Esophagus mucosa (tissue), 1 donor: ENCODE data around the gene ZNF689. TPM values are rescaled to one million over a fixed set of nuclear protein-coding genes. Genes with fewer than 3 reads are reported as not detected.
A peak's percentile ranks its signal among the peaks of the same experiment; 100 is the strongest.
"Not testable (repeated sequence)": the region's sequence is repeated elsewhere in the genome, so short reads cannot be mapped to it uniquely, and the experiment has no call there.

Experiments
- ATAC-seq: fragments of 200-7000 bp; cut with Tn5 transposase; one replicate; pipeline ENCODE4 v1.9.1; 2020
- total RNA-seq: library from RNA; stranded (reverse); gene quantifications from one replicate; pipeline ENCODE4 v1.2.4, GENCODE V29; 2023
- donor health status: DM: yes; HTN: yes; CAD: no.

Gene ZNF689
- total RNA-seq, 1 donor from 2014 or later, result 2.8 TPM

DNA sequence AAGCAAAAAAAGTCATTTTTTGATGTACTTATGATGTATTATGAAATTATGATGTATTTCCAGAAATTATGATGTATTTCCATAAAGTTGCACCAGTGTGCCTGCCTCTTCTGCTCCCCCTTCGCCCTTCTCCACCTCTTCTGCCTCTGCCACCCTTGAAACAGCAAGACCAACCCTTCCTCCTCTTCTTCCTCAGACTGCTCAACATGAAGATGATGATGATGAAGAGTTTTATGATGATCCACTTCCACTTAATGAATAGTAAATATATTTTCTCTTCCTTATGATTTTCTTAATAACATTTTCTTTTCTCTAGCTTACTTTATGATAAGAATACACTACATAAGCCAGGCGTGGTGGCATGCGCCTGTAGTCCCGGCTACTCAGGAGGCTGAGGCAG, 17.3 kb downstream of the ZNF689 start:
- ATAC-seq, result no peak

DNA sequence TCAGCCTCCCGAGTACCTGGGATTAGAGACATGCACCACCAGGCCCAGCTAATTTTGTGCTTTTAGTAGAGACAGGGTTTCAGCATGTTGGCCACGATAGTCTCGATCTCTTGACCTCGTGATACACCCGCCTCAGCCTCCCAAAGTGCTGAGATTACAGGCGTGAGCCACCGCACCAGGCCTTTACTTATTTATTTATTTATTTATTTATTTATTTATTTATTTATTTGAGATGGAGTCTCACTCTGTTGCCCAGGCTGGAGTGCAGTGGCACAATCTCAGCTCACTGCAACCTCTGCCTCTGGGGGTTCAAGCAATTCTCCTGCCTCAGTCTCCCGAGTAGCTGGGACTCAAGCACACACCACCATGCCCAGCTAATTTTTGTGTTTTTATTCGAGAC, 19.3 kb downstream of the ZNF689 start:
- ATAC-seq, result not testable (repeated sequence)

DNA sequence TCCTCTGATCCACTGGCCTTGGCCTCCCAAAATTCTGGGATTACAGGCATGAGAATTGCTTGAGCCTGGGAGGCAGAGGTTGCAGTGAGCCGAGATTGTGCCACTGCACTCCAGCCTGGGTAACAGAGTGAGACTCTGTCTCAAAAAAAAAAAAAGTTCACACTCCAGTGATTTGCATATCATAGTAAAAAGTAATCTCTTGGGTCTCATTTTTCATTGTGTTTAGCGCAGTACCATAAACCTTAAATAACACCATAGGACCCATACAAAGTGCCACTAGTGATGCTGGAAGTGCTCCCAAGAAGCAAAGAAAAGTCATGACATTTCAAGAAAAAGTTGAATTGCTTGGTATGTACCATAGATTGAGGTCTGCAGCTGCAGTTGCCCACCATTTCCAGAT, 20.6 kb downstream of the ZNF689 start:
- ATAC-seq, result not testable (repeated sequence)

DNA sequence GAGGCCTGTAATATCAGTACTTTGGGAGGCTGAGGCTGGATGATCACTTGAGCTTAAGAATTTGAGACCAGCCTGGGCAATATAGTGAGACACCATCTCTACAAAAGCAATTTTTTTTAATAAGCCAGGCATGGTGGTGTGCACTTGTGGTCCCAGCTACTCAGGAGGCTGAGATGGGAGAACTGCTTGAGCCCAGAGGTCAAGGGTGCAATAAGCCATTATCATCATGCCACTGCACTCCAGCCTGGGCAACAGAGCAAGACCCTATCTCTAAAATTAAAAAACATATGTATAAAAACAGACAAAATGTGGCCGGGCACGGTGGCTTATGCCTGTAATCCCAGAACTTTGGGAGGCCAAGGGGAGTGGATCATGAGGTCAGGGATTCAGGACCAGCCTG, 21.5 kb downstream of the ZNF689 start:
- ATAC-seq, result no peak

DNA sequence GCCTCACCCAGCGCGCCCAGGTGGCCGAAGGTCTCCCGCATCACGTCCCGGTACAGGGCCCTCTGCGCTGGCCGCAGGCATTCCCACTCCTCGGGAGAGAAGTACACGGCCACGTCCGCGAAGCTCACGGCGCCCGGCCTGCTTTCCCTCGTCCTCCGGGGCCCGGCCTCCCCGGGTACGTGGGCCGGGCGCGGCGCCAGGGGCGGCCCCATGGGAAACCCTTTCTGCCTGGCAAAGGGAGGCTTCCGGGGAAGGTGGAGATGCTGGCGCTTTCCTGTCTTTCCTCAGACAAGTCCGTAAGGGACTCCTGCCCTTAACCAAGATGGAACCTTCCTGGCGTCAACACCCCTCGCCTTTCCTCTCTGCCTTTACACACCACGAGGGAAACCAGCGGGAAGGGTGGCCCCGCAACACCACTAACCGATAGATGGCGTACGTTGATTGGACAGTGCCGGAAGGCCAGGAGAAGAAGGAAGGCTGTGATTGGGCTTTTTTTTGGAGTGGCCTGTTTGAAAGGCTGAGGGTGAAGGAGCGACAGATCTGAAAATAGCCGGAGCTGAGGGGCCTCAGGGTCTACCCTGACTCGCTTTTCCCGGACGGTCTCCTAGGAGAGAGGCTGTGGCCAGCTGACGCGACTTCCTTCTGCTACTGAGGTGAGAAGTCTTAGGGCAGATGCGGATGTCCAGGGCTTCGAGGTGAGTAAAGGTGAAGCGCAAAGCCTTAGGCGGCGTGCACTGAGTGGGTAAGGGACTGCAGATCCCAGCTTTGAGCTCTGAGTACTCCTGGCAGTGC, 24.6 kb downstream of the ZNF689 start, which contains the start of gene ZNF785:
TSS of gene ZNF785 (minus strand) at position 298 of the 792 bp plus-strand sequence. CDS start at position 212, 86 bp downstream.
- peak; percentile 99 for ATAC-seq

DNA sequence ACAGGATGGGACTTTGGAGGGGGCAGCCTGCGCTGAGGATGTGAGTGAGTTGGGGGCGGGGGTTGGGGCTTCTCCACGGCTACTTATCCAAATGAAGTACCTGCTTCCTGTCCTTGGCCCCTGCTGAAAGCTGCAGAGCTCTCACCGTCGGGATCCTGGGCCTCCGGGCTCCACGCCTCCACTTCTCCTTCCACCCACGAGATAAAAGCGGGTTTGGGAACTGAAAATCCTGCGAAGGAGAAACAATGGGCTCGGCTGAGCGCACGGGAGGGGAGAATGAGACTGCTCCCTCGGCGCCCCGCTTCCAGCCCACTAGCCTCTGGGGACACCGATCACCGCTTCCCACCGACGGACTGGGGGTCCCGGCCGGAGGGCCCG, 25.2 kb downstream of the ZNF689 start:
- ATAC-seq, result no peak

DNA sequence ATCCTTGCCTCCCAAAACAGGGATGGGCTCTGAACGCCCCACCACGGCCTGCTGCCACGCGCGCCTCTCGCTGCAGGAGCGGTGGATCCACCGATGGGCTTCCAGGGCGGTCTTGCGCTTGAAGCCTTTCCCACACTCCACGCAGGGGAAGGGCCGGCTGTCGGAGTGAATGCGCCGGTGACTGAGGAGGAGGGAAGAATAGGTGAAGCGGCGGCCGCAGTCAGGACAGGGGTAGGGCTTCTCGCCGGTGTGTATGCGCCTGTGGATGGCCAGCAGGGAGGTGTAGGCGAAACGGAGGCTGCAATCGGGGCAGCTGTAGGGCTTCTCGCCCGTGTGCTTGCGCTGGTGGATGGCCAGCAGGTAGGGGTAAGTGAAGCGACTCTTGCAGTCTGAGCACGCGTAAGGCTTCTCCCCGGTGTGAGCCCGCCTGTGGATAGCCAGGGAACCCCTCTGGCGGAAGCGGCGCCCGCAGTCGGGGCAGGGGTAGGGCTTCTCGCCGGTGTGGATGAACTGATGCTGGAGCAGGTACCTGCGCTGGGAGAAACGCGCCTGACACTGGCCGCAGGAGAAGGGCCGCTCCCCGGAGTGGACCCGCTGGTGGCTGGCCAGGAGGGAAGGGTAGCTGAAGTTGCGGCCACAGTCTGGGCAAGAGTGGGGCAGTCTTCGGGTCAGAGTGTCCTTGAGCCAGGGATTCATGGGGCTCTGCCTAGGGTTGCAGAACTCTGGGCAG, 27.4 kb downstream of the ZNF689 start:
- no peak for ATAC-seq

DNA sequence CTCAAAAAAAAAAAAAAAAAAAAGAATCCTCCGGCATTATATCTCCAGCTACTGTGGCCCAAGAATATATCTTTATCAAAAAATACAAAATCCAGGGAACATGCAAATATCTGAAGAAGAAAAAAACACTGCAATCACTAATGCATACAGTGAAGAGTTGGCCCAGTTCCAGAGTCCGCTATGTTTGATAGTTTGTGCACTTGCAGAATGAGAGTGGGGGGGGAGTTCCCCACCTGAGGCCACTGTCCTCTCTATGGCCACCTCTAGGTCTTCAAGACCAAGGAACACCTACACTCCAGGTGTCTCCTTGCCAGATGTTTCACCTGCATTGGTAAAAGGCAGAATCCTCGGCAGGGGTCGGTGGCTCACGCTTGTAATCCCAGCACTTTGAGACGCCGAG, 28.7 kb downstream of the ZNF689 start:
- no peak for ATAC-seq

DNA sequence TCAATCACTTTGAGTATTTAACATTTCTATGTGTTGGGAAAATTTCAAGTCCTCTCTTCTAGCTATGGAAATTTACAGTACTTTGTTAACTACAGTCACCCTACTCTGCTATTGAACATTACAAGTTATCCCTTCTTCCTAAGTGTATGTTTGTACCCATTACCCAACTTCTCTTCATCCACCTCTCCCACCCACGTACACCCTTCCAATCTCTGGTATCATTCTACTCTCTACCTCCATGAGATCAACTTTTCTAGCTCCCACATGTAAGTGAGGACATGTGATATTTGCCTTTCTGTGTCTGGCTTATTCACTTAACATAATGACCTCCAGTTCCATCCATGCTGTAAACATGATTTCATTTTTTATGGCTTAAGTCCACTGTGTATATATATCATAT, 35.5 kb downstream of the ZNF689 start:
- no peak for ATAC-seq

DNA sequence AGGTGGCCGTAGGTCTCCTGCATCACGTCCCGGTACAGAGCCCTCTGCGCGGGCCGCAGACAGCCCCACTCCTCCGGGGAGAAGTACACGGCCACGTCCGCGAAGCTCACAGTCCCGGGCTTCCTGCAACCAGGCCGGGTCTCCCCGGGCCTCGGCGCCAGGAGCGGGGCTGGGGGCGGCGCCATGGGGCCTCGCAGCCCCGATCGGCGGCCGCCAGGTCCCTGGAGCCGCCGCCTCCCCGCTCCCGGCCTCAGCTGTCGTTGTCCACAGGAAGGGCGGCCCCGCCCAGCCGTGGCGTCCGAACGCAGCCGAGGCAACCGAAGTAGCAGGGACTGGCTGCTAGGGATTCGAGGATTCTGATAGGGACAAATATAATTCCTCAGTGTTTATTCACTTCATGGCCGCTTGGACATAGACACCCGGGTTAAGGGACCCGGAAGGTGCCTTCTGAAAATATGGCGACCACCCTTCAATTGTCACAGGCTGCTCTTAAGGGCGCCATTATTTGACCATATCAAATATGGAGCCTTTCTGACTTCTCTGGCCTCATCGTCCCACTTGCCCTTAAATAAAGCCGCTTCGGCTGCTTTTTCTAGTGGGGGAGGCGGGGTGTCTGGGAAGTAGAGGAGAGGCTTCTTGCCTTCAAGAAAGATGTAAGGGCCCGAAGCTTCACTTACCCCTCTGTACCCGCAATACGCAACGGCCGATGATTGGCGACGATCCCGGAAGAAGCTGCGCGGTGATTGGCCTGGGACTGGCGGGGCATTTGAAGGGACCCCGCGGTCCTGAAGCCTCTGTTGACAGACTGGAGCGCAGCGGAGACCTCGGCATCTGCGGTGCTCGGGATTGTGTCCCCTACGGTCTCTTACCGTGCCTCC, 38.5 kb downstream of the ZNF689 start, which contains the start of gene ZNF688:
TSS of gene ZNF688 (minus strand) at position 270 of the 878 bp plus-strand sequence. CDS start at position 185, 85 bp downstream.
- ATAC-seq, result peak; percentile 78

DNA sequence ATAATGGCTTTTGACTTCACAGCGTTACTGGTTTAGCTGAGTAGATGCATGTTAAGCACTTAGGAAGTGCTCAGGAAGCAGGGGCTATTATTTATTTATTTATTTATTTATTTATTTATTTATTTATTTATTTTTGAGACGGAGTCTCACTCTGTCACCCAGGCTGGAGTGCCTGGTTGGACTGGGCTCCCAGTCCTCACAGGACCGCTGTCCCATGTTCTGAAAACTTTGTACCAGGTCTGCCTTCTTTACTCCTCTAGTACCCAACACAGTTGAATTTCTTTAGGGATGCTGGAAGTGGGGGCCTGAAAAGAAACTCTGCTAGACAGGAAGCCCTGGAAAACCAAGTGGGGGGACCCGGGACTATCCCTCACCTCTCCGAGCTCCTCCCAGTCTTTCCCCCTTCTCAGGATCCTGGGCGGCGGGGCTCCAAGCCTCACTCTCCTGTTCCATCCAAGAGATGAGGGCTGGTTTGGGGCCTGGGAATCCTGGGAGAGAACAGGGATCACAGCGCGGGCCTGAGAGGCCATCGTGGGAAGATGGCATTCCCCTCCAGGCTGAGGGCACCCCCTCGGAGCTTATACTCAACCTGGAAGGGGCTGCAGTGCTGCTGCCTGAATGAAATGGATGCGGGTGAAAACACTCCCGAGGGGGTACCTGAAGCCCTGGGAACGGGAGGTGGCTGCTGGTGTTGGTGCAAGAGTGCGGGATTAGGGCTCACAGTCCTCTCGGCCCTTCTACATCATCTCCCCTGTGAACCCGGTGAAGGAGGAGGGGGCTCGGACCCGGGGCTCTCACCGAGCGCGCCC, 39.3 kb downstream of the ZNF689 start:
- no peak for ATAC-seq

DNA sequence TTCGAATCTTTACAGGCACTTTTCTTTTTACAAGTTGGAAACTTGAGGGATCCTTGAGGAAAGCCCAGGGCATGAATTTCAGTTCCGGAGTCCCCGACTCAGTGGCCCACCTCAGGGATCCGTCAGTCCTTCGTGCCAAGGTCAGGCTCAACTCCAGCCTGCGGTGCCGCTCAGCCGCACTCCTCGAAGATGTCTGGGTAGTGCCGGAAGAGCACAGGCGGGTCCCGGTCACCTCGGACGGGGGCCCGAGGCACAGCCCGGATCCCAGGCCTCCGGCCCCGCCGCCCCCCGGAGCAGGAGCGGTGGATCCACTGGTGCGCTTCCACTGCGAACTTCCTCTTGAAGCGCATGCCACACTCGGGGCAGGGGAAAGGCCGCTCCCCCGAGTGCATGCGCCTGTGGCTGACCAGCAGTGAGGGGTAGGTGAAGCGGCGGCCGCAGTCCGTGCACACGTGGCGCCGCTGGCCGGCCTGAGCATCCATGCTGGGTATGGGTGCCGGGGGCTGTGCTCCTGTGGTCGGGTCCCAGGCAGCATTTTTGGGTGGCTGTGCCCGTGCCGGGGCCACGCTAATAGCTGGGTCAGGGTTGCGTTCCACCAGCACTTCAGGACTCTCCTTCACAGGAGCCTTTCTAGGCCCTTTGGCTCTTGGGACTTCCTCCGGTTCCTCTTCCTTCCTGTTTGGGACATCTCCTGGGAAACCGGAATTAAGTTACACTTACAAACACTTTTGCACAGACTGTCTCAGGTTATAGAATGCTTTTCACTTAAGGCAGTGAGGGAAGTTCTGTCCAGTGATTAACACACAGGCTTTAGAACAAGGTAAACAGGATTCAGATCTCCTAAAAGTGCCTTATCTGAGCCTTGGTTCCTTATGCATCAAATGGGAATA, 40.2 kb downstream of the ZNF689 start:
- ATAC-seq, result no peak

DNA sequence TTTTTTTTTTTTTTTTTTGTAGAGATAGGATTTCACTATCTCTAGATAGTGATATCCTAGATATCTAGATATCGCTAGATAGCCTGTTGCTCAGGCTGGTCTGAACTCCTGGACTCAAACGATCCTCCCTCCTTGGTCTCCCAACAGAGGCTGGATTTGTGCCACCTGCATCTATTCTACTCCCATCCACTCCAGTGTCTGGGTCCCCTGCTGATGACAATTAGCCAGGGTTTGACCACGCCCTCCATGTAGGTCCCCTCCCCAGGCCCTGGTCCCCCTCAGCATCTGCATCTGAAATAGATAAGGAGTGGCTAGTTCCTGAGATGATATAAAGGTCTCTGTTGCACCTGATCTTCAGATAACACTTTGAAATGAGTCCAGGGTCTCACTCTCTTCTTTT, 40.9 kb downstream of the ZNF689 start:
- ATAC-seq, result no peak

DNA sequence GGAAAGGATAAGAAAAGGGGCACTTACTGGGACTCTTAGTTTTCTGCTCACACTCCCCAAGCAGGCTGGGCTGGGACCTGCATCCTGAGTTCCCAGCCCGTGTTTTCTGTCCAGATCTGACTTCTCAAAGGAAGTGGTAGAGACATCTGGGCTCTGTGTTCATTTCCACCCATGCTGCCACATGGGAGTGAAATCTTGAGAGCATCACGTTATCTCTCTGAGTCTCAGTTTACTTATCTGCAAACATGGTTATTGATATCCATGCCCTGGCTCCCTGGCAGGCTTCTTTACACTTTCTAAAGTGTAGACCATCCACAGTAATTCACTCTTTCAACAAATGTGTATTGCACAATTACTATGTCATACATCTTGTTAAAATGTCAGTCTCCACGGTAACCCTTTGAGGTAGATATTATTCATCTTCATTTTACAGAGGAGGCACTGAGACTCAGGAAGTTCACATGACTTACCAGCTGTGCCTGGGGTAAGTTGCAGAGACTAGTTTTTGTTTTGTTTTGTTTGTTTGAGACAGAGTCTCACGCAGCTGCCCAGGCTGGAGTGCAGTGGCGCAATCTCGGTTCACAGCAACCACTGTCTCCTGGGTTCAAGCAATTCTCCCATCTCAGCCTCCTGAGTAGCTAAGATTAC, 42.1 kb downstream of the ZNF689 start:
- ATAC-seq, result peak; percentile 71

DNA sequence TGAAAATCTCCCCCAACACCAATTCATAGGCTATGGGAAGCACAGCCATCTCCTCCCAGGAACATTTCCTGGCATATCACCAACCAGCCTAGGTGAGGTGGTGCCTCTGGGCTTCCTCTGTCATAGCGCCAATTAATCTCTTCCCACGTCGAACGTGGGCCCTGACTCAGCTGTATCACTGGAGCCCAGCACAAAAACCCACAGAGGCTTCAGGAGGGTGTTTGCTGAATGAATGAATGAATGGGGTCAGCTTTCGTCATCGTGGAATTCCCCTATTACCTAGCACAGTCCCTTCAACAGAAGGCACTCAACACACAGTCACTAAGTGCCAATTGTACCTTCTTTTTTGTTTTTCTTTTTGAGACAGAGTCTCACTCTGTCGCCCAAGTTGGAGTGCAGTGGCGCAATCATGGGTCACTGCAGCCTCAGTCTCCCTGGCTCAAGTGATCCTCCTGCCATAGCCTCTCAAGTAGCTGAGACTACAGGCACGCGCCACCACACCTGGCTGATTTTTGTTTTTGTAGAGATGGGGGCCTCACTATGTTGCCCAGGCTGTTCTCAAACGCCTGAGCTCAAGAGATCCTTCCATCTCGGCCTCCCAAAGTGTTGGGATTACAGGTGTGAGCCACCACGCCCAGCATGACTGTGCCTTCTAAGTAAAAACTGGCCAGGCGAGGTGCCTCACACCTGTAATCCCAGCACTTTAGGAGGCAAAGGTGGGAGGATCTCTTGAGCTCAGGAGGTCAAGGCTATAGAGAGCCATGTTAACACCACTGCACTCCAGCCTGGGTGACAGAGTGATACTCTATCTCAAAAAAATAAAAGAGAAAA, 42.8 kb downstream of the ZNF689 start:
- peak; percentile 6 for ATAC-seq

DNA sequence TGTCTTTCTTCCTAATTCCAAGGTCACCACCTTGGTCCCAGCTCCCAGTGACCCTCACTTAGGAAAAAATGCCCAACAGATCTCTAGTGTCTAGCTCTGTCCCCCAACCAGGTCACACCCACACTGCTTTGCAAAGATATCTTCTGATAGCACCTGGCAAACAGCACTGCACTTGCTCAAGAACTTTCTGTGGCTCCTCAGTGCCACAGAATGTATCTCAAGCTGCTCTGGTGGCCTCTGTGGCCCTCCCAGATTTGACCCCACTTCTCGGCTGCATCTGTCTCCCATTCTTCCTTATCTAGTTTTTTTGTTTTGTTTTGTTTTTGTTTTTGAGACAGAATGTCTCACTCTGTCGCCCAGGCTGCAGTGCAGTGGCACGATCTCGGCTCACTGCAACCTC, 43.7 kb downstream of the ZNF689 start:
- ATAC-seq, result no peak

DNA sequence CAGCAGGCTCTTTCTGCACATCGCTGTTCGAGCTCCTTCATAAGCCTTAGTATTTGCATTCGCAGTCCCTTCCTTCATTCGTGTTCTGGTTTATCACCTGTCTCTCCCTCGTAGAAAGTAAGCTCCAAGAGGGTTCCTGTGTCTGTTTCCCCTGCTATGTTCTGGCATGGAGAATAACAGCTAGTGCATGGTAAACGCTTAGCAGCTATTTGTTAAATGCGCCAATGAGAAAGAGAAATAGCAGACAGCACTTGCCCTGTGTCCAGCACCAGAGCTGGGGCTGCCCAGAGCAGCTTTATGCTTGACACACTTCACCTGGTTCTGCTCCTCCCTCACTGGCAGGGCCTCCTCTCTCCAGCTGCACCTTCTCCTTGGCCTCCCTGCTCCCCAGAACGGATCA, 44.2 kb downstream of the ZNF689 start:
- ATAC-seq, result no peak

DNA sequence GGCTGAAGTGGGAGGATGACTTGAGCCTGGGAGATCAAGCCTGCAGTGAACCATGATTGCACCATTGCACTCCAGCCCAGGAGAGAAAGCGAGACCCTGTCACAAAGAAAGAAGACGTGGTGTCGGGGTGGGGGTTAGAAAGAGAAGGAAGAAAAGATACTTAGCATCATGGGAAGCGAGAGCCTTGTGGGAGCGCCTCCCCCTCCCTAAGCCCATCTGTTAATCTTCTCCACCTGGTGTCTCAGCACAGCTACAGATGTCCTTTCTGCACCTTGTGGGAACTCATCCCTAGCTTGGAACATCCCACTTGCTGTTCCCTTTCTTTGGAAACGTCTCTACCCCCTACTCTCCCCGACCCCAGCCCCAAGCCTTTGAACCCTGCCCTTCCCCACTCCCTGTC, 44.7 kb downstream of the ZNF689 start:
- no peak for ATAC-seq

DNA sequence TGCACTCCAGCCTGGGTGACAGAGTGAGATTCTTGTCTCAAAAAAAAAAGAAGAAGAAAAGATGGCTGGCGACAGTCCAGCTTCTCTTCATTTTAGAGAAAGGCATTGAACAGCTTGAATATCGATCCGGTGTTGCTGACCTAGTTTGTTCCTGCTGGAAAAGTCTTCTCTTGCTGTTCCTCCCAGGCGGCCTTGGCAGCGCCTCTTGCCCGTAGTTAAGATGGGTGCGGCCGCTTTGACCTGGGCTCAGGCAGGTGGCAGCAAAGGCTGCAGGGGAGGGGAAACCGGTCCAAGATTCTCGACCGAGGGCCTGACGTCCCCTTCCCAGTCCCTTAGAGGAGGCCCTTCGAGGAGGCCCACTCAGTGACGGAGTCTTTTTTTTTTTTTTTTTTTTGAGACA, 48.2 kb downstream of the ZNF689 start:
- no peak for ATAC-seq
